Measurements from ENCODE around the gene SLC35B4.

Gene SLC35B4

GRCh38 chr7:134353411-134353810, 36.7 kb upstream of the SLC35B4 start:
- Histone ChIP-seq H3K9me3 (ENCODE audit: control insufficient read depth, insufficient read depth, low read length) (no peaks in the 10 kb centered on the region), H3K4me1 (ENCODE audit: control insufficient read depth, insufficient read depth, low read length) (peaks cover 10% of the 10 kb centered on the region; the same call in 1 of the 2 replicates), H3K27me3 (ENCODE audit: control insufficient read depth, insufficient read depth, low read length) (peaks cover 3% of the 10 kb centered on the region), H3K27ac (ENCODE audit: low read depth, low read length) (no peak overlapping the region), H3K36me3 (ENCODE audit: control insufficient read depth, insufficient read depth, low read length) (no peaks in the 10 kb centered on the region), H3K9ac (ENCODE audit: low read depth, low read length) (no peak overlapping the region), H3K4me3 (ENCODE audit: low read depth, low read length) (no peak overlapping the region)

GRCh38 chr7:134351424-134351823, 34.7 kb upstream of the SLC35B4 start:
- H3K4me3 ChIP-seq (ENCODE audit: low read depth, low read length) = no peak overlapping the region
- no peak overlapping the region for H3K9ac ChIP-seq (ENCODE audit: low read depth, low read length)
- H3K27ac ChIP-seq (ENCODE audit: low read depth, low read length) = no peak overlapping the region
- H3K27me3 ChIP-seq (ENCODE audit: control insufficient read depth, insufficient read depth, low read length) = no peaks in the 10 kb centered on the region
- peaks cover 10% of the 10 kb centered on the region; the same call in 1 of the 2 replicates for H3K4me1 ChIP-seq (ENCODE audit: control insufficient read depth, insufficient read depth, low read length)
- no peaks in the 10 kb centered on the region for H3K36me3 ChIP-seq (ENCODE audit: control insufficient read depth, insufficient read depth, low read length)
- H3K9me3 ChIP-seq (ENCODE audit: control insufficient read depth, insufficient read depth, low read length) = no peaks in the 10 kb centered on the region

- H3K9me3 ChIP-seq (ENCODE audit: control insufficient read depth, insufficient read depth, low read length) = no peaks in the 10 kb centered on the region
- H3K27me3 ChIP-seq (ENCODE audit: control insufficient read depth, insufficient read depth, low read length) = no peaks in the 10 kb centered on the region
- no peaks in the 10 kb centered on the region for H3K36me3 ChIP-seq (ENCODE audit: control insufficient read depth, insufficient read depth, low read length)
- H3K9ac ChIP-seq (ENCODE audit: low read depth, low read length) = no peak overlapping the region
- no peak overlapping the region for H3K4me3 ChIP-seq (ENCODE audit: low read depth, low read length)
- H3K27ac ChIP-seq (ENCODE audit: low read depth, low read length) = no peak overlapping the region
- H3K4me1 ChIP-seq (ENCODE audit: control insufficient read depth, insufficient read depth, low read length) = peaks cover 10% of the 10 kb centered on the region; the same call in 1 of the 2 replicates
Measured at GRCh38 chr7:134350709-134351108, 34.0 kb upstream of the SLC35B4 start.

- Histone ChIP-seq H3K9me3 (ENCODE audit: control insufficient read depth, insufficient read depth, low read length) (no peaks in the 10 kb centered on the region), H3K36me3 (ENCODE audit: control insufficient read depth, insufficient read depth, low read length) (no peaks in the 10 kb centered on the region), H3K9ac (ENCODE audit: low read depth, low read length) (no peak overlapping the region), H3K27me3 (ENCODE audit: control insufficient read depth, insufficient read depth, low read length) (no peaks in the 10 kb centered on the region), H3K4me3 (ENCODE audit: low read depth, low read length) (no peak overlapping the region), H3K4me1 (ENCODE audit: control insufficient read depth, insufficient read depth, low read length) (peaks cover 10% of the 10 kb centered on the region; the same call in 1 of the 2 replicates), H3K27ac (ENCODE audit: low read depth, low read length) (no peak overlapping the region)
Measured at GRCh38 chr7:134347567-134347966, 30.8 kb upstream of the SLC35B4 start.

GRCh38 chr7:134343796-134344195, 27.1 kb upstream of the SLC35B4 start:
- H3K4me3 ChIP-seq (ENCODE audit: low read depth, low read length) = no peak overlapping the region
- no peaks in the 10 kb centered on the region for H3K9me3 ChIP-seq (ENCODE audit: control insufficient read depth, insufficient read depth, low read length)
- no peaks in the 10 kb centered on the region for H3K27me3 ChIP-seq (ENCODE audit: control insufficient read depth, insufficient read depth, low read length)
- H3K27ac ChIP-seq (ENCODE audit: low read depth, low read length) = no peak overlapping the region
- no peaks in the 10 kb centered on the region for H3K36me3 ChIP-seq (ENCODE audit: control insufficient read depth, insufficient read depth, low read length)
- no peaks in the 10 kb centered on the region for H3K4me1 ChIP-seq (ENCODE audit: control insufficient read depth, insufficient read depth, low read length)
- H3K9ac ChIP-seq (ENCODE audit: low read depth, low read length) = no peak overlapping the region

GRCh38 chr7:134343136-134343535, 26.4 kb upstream of the SLC35B4 start:
- H3K27ac ChIP-seq (ENCODE audit: low read depth, low read length) = no peak overlapping the region
- no peaks in the 10 kb centered on the region for H3K27me3 ChIP-seq (ENCODE audit: control insufficient read depth, insufficient read depth, low read length)
- no peak overlapping the region for H3K4me3 ChIP-seq (ENCODE audit: low read depth, low read length)
- no peak overlapping the region for H3K9ac ChIP-seq (ENCODE audit: low read depth, low read length)
- no peaks in the 10 kb centered on the region for H3K4me1 ChIP-seq (ENCODE audit: control insufficient read depth, insufficient read depth, low read length)
- H3K36me3 ChIP-seq (ENCODE audit: control insufficient read depth, insufficient read depth, low read length) = no peaks in the 10 kb centered on the region
- H3K9me3 ChIP-seq (ENCODE audit: control insufficient read depth, insufficient read depth, low read length) = no peaks in the 10 kb centered on the region

GRCh38 chr7:134339475-134339874, 22.7 kb upstream of the SLC35B4 start:
- H3K27ac ChIP-seq (ENCODE audit: low read depth, low read length) = no peak overlapping the region

GRCh38 chr7:134337980-134338379, 21.2 kb upstream of the SLC35B4 start:
- Histone ChIP-seq H3K4me1 (ENCODE audit: control insufficient read depth, insufficient read depth, low read length) (no peaks in the 10 kb centered on the region), H3K27me3 (ENCODE audit: control insufficient read depth, insufficient read depth, low read length) (no peaks in the 10 kb centered on the region), H3K4me3 (ENCODE audit: low read depth, low read length) (no peak overlapping the region), H3K27ac (ENCODE audit: low read depth, low read length) (no peak overlapping the region), H3K9ac (ENCODE audit: low read depth, low read length) (no peak overlapping the region), H3K36me3 (ENCODE audit: control insufficient read depth, insufficient read depth, low read length) (no peaks in the 10 kb centered on the region), H3K9me3 (ENCODE audit: control insufficient read depth, insufficient read depth, low read length) (no peaks in the 10 kb centered on the region)

More at GRCh38 chr7:134339475-134339874, 22.7 kb upstream of the SLC35B4 start:
- no peaks in the 10 kb centered on the region for H3K36me3 ChIP-seq (ENCODE audit: control insufficient read depth, insufficient read depth, low read length)
- H3K9me3 ChIP-seq (ENCODE audit: control insufficient read depth, insufficient read depth, low read length) = no peaks in the 10 kb centered on the region
- H3K4me1 ChIP-seq (ENCODE audit: control insufficient read depth, insufficient read depth, low read length) = no peaks in the 10 kb centered on the region
- no peak overlapping the region for H3K4me3 ChIP-seq (ENCODE audit: low read depth, low read length)
- H3K27me3 ChIP-seq (ENCODE audit: control insufficient read depth, insufficient read depth, low read length) = no peaks in the 10 kb centered on the region
- H3K9ac ChIP-seq (ENCODE audit: low read depth, low read length) = no peak overlapping the region

GRCh38 chr7:134334408-134334807, 17.7 kb upstream of the SLC35B4 start:
- Histone ChIP-seq H3K36me3 (ENCODE audit: control insufficient read depth, insufficient read depth, low read length) (no peaks in the 10 kb centered on the region), H3K9me3 (ENCODE audit: control insufficient read depth, insufficient read depth, low read length) (no peaks in the 10 kb centered on the region), H3K4me3 (ENCODE audit: low read depth, low read length) (no peak overlapping the region), H3K27me3 (ENCODE audit: control insufficient read depth, insufficient read depth, low read length) (no peaks in the 10 kb centered on the region), H3K9ac (ENCODE audit: low read depth, low read length) (no peak overlapping the region), H3K27ac (ENCODE audit: low read depth, low read length) (no peak overlapping the region), H3K4me1 (ENCODE audit: control insufficient read depth, insufficient read depth, low read length) (no peaks in the 10 kb centered on the region)

- no peak overlapping the region for H3K9ac ChIP-seq (ENCODE audit: low read depth, low read length)
- no peaks in the 10 kb centered on the region for H3K27me3 ChIP-seq (ENCODE audit: control insufficient read depth, insufficient read depth, low read length)
- H3K36me3 ChIP-seq (ENCODE audit: control insufficient read depth, insufficient read depth, low read length) = no peaks in the 10 kb centered on the region
Measured at GRCh38 chr7:134333943-134334342, 17.2 kb upstream of the SLC35B4 start.

GRCh38 chr7:134332892-134333291, 16.2 kb upstream of the SLC35B4 start:
- H3K27me3 ChIP-seq (ENCODE audit: control insufficient read depth, insufficient read depth, low read length) = no peaks in the 10 kb centered on the region
- H3K27ac ChIP-seq (ENCODE audit: low read depth, low read length) = no peak overlapping the region

More at GRCh38 chr7:134333943-134334342, 17.2 kb upstream of the SLC35B4 start:
- no peak overlapping the region for H3K4me3 ChIP-seq (ENCODE audit: low read depth, low read length)
- H3K9me3 ChIP-seq (ENCODE audit: control insufficient read depth, insufficient read depth, low read length) = no peaks in the 10 kb centered on the region
- H3K27ac ChIP-seq (ENCODE audit: low read depth, low read length) = no peak overlapping the region
- H3K4me1 ChIP-seq (ENCODE audit: control insufficient read depth, insufficient read depth, low read length) = no peaks in the 10 kb centered on the region

GRCh38 chr7:134331393-134331792, 14.7 kb upstream of the SLC35B4 start:
- Histone ChIP-seq H3K9me3 (ENCODE audit: control insufficient read depth, insufficient read depth, low read length) (no peaks in the 10 kb centered on the region), H3K27ac (ENCODE audit: low read depth, low read length) (no peak overlapping the region), H3K4me1 (ENCODE audit: control insufficient read depth, insufficient read depth, low read length) (no peaks in the 10 kb centered on the region), H3K27me3 (ENCODE audit: control insufficient read depth, insufficient read depth, low read length) (no peaks in the 10 kb centered on the region), H3K9ac (ENCODE audit: low read depth, low read length) (no peak overlapping the region), H3K4me3 (ENCODE audit: low read depth, low read length) (no peak overlapping the region), H3K36me3 (ENCODE audit: control insufficient read depth, insufficient read depth, low read length) (no peaks in the 10 kb centered on the region)

More at GRCh38 chr7:134332892-134333291, 16.2 kb upstream of the SLC35B4 start:
- Histone ChIP-seq H3K9me3 (ENCODE audit: control insufficient read depth, insufficient read depth, low read length) (no peaks in the 10 kb centered on the region), H3K4me1 (ENCODE audit: control insufficient read depth, insufficient read depth, low read length) (no peaks in the 10 kb centered on the region), H3K9ac (ENCODE audit: low read depth, low read length) (no peak overlapping the region), H3K36me3 (ENCODE audit: control insufficient read depth, insufficient read depth, low read length) (no peaks in the 10 kb centered on the region), H3K4me3 (ENCODE audit: low read depth, low read length) (no peak overlapping the region)

Data from HUES48 (cell line).